A673 (cell line): Measurements from ENCODE around the gene SMAD9.

ENCODE experiments used
- EZH2 ChIP-seq: fragments of 200-600 bp; sonication (generic); IDR thresholded peaks from 2 replicates; pipeline ENCODE4 v1.6.1; 2017; ENCODE audit warnings: borderline replicate concordance, low read depth, mild to moderate bottlenecking, mixed read lengths, antibody characterized with exemption, low read length; ENCODE audit not compliant: poor library complexity, severe bottlenecking
- TF ChIP-seq, protein P1 (sequence below): fragments of 300-800, 200-600 bp; sonication (generic); conservative IDR thresholded peaks from 2 replicates; pipeline ENCODE4 v1.5.1; 2017; ENCODE audit warnings: low read depth, mild to moderate bottlenecking, antibody characterized with exemption, low read length, moderate library complexity, mixed read lengths

DNA sequence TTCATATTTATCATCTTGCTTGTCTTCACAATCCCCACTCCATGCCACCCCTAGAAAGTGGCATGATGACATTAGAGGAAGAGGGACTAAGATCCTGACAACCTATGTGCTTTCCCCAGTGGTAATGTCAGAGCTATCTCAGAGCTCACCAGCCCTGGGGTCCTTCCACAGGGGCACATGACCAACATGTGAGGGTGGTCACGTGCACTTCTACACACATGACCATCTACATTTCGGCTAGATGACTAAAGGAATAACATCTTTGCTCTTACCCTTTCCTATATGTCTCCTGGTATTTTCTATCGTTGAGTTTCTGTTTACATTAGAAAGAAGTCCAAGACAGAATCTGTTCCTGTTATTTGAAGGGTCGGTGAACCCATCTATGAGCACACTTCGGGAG is 54.8 kb downstream of the SMAD9 start:
- TF ChIP-seq EZH2, result no peak
- TF ChIP-seq, protein P1, sequence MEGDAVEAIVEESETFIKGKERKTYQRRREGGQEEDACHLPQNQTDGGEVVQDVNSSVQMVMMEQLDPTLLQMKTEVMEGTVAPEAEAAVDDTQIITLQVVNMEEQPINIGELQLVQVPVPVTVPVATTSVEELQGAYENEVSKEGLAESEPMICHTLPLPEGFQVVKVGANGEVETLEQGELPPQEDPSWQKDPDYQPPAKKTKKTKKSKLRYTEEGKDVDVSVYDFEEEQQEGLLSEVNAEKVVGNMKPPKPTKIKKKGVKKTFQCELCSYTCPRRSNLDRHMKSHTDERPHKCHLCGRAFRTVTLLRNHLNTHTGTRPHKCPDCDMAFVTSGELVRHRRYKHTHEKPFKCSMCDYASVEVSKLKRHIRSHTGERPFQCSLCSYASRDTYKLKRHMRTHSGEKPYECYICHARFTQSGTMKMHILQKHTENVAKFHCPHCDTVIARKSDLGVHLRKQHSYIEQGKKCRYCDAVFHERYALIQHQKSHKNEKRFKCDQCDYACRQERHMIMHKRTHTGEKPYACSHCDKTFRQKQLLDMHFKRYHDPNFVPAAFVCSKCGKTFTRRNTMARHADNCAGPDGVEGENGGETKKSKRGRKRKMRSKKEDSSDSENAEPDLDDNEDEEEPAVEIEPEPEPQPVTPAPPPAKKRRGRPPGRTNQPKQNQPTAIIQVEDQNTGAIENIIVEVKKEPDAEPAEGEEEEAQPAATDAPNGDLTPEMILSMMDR, result no peak
